GM21526 (cell line): ENCODE data around the gene MUSTN1.

Source experiments
- ATAC-seq: cut with Tn5 transposase; IDR thresholded peaks from one replicate; pipeline ENCODE4 v1.9.1; 2021; ENCODE audit warnings: moderate library complexity; ENCODE audit not compliant: unreplicated experiment, low FRiP score

Gene MUSTN1

DNA sequence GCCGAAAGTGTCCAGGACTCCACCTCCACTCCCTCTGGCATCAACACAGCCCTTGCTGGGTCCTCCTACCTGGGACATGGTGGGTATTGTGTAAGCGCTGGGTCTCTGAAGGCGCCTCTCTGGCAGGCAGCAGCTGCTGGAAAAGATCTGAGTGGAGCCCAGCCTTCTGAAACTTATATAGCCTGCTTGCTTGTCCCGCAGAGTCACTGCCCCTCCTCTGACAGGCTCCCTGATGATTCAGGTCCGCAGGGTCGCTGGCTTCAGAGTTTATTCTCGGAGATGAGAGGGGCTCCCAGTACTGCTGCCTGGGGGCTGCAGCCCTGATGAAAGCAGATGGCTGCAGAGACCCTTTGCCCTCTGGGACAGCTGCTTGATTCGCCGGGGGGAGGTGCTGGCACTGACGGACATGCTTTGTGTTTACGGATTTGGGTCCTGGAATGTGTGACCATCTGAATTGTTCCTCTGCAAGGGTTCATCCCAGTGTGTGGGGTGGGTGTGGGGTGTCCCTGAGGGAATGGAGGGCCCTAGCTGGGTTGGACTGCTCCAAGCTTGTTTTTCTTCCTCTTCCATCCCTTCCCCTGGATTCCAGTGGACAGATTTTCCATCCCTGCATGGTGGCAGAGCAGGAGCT is at the start of gene MUSTN1:
Gene MUSTN1, minus strand, starts transcription at position 149 of the 631 bp plus-strand sequence. Its CDS starts 71 bp downstream, at position 78.
- ATAC-seq = no peak

DNA sequence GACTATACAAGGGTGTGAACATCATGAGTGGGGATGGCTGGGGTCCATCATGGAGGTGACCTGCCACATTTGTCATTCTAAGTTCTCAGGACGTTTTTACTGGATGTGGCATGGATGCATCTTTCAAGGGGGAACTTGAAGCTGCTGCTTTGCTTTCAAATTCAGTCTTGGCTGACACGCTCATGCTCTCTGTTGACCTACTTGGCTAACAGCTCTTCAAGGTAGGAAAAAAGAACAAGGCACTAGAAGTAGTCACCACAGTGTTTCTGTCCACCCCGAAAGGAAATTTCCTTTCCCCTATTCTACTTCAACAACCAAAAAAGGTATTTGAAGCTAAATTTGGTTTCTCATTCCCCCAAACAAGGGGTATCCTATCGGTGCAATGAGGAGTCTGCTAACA is 47.6 kb upstream of the MUSTN1 start:
- no peak for ATAC-seq

DNA sequence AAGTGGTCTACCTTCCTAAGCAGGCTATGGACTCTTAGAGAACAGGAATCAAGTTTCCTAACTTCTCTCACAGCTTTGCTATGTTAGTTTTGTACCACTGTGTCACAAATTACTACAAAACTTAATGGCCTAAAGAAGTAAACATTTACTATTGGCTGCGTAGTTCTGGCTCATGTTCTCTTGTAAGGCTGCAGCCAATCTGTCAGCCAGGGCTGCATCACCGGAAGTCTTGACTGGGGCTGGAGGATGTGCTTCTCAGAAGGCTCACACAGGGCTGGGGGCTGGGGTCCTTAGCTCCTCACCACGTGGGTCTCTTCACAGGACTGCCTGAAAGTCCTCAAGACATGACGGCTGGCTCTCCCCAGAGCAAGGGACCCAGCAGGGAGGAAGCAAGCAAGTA is 47.1 kb upstream of the MUSTN1 start:
- ATAC-seq = no peak

DNA sequence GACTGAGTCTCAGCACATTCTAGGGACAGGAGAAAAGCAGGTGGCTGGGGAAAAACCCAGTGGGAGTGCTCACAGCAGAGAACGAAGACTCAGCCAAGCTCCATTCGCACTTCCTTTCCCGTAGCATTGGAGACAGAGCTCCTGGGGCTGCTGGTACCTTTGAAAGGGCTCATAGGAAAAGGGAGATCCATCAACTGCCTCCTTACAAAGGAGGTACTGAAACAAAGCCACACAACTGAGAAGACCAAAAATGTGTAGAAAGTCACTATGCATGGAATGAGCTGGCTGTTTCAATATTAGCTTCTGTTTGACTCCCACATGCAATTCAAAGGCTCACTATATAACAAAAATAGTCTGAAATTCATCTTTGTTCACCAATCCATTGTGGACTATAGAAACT is 45.7 kb upstream of the MUSTN1 start:
- ATAC-seq = no peak

DNA sequence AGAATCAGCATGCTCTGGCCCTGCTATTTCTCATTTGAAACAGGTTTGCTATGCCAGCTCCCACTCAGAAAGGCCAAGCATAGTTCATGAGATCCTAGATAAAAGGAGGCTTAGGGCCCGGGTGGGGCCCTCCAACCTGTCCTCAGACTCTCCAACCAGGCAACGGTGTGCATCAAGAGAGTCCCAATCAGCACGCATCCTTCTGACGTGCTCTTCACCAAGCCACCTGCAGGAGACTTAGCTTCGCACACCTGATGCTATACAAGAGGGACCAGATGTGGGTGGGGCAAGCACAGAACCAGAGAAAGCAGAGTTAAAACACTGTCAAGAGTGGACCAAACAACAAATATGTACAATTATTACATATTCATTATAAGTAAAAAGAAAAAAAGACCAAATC is 45.2 kb upstream of the MUSTN1 start:
- no peak for ATAC-seq

DNA sequence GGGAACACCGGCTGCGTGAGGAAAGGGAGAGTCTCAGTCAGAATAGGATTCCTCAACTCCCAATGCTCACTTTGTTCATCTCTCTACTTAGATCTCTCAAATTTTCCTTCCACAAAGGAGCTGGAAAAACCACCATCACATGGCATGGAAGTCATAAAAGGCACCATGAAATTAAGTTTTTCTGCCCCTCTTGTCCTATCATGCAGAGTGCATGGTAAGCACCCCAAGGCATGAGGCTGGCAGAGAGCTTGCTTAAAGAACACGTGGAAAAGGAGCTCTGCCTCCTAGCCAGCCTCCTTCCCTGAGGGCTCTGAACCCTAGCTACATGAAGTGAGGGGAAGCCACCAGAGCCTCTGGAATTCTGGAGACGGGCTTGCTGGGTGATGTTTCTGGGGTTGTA is 44.8 kb upstream of the MUSTN1 start:
- no peak for ATAC-seq

DNA sequence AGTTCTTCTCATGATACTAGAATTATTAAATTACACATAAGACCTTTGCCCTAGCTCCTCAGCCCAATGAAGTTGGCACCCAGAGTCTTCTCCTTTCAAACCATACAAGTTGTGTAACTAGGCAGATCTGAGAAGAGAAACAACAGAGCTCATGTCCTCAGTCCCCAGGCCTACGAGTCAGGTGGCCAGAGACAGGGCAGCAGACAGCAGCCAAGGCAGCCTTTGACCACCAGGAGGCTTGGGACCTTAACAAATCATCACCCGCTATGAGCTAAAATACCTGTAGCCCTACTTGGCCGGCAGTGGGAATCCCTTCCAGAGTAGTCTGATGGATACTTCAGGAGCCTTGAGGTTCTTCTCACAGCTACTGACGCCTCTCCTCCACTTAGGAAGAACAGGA is 44.3 kb upstream of the MUSTN1 start:
- ATAC-seq = no peak

DNA sequence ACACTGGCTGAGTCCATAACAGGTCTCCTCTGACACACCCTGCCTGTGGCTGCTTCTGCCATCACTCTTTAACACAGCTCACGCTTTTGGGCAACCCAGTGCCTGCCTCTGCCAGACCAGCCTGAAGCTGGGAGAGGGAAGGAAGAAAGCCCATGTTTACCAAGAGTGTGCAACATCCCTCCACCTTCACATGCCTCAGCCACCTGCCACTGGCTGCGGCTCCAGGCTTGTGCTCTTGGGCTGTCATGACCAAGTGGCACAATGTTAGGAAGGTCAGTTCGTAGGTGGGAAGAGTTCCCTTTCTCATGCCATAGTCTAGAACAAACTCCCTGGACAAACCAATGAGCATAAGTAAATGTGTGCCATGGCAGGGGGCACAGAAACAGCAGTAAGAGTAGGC is 42.3 kb upstream of the MUSTN1 start:
- no peak for ATAC-seq

DNA sequence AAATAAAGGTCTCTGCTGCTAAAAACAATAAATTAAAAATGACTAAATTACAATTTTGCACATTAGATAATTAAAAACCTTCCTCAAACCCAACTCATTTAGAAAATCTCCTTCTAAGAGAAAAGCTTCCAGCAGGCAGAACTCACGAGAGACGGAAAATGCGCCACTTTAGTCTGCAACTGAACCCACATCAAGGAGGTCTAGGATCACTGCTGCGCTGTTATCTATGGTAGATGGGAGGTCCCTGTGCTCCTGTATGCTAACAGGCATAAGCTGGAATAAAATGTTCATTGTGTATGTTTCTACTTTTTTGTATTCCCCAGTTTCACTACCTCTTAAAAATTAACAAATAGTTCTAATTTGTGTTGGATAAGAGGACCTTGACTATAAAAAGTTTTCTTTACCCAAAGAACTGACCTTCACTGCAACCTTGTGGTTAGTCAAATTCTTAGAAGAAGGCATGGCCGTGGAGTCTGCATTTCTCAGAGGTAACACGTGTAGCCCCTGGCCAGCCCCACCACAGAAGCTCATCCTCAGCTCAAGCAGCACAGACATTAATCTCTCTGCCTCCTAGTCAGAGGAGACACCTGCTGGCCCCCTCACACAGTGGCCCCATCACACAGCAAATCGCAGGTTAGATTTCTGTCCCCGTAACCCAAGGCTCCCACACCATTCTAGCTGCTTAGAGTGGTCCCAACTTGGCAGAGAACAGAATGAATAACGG is 40.2 kb upstream of the MUSTN1 start:
- no peak for ATAC-seq

DNA sequence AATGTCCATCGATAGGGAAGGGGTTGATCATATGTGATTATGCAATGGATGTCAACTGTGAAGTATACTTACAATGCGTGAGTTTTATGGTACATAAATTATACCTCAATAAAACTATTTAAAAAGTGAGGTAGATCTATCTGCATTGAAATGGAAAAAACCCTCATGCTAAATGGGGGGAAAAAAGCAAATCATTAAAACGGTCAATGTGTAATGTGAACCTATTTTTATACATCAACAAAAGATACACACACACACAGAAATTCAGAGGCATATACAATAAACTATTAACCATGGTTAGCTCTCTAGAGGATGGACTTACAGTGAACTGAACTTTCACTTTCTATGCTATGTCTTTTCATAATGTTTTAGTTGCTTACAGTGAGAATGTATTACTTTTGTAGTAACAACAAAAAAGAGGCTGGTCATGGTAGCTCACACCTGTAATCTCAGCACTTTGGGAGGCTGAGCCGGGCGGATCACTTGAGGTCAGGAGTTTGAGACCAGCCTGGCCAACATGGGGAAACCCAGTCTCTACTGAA is 39.4 kb upstream of the MUSTN1 start:
- no peak for ATAC-seq

DNA sequence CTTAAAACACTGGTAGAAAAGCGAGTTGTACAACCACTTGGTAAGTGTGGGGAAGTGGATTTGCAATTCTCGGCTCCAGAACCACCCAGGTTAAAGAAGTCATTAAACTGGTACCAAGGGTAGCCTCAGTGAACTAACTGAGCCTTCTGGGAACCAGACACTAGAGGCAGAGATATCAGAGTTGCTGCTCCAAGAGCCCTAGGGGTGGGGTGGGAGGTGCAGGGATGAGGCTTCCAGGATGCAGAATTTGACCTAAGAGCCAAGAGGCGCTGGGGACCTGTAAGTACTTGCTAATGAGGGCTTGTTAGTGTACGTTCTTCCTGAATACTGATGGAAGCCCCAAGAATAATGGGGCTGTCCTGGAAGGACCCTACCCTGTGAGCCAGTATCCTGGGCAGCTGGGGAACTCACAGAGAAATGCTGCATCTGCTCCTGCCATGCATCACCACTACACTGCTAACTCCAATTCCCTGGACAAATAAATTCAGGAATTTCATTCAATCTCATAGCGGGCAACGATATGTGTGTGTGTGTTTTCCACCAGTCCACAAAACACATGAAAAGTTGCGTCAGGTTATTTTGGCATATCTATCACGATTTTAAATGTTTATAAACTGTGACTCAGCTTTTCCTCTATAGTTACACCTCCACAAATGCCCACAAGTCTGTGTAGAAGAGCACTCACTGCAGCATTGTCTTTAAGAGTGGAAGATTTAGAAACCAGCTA is 38.8 kb upstream of the MUSTN1 start:
- ATAC-seq = no peak

DNA sequence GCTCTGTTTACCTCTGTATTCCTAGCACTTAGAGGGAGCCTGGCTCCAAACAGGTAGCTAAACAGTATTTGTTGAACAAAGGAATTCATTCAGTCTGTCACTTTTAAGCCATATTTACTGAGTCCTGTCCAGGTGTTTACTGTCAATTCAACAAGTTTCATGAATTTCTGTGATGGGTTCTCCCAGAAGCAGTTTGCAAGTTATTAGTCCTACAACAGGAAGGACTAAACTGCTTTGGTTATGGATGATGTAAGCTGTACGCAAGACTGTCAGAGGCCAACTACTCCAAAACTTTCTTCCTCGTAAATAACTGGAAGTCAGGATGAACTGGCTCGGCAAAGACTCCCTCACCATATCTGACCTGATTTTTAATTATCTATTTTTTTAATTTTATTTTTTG is 37.4 kb upstream of the MUSTN1 start:
- ATAC-seq = no peak

DNA sequence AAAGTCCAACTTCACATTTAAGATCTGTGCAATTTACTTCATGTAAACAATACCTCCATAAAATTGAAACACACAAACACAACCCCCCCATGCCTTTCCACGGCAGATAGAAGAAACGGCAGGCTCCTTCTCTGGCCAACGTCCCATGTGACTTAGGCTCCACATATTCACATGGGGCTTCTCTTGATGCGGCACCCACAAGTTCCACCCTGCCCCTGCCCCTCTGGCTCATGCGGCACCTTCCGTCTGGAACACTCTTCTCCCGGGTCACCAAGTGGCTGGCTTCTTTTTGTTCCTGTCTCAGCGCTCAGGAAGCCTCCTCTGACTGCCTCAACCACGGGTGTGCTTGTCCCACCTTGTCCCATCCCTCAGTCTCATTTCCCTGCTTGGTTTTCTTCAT is 36.9 kb upstream of the MUSTN1 start:
- no peak for ATAC-seq

DNA sequence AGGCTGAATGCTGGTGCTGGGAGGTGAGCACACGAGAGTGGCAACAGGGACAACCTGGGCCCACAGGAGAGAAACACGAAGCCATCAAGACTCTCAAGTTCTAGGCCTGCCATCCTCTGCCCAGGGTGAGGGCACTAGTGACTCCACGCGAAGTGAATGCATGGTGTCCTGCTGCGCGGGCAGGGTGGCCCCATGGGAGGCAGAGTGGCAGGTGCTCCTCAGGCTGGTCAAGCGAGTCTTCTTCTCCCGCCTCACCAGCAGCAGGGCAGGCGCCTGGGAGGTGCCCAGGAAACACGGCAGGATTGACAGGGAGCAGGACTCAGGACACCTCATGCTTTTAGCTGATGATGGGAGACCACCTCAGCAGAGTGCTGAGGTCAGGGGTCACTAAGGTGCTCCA is 35.7 kb upstream of the MUSTN1 start:
- ATAC-seq = no peak

DNA sequence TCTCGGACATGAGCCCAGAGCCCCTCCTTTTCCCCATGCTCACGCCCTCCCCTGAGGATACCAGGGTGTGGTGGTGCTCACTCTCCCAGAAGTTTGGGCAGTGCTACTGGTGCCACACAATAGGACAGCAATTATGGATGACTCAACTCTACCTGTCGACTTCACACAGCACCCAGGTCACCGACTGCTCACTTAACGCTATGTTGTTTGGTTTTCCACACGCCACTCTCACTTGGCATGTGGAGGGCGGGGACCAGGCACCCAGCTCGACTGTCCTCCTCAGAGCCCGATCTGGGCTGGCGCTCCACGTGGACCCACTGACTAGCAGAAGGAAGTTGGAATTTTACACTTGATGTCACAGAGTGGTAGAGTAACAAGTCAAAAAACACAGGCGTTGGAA is 31.6 kb upstream of the MUSTN1 start:
- no peak for ATAC-seq

DNA sequence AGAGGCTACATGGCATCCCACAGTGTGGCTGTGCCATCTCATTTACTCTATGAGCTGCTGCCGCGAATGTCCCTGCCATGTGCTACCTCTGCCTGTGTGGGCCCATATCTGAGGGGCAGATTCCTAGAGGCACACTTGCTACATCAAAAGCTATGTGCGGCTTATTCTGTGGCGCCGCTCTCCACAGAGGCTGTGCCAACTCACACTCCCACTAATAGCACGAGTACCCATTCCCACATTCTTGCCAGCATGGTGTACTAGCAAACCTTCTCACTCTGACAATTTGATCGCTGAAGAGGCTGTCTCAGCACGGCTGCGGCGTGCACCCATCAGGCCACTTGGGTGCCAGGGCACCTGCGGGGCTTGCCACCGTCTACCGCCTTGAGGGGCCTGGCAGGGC is 31.2 kb upstream of the MUSTN1 start:
- no peak for ATAC-seq

DNA sequence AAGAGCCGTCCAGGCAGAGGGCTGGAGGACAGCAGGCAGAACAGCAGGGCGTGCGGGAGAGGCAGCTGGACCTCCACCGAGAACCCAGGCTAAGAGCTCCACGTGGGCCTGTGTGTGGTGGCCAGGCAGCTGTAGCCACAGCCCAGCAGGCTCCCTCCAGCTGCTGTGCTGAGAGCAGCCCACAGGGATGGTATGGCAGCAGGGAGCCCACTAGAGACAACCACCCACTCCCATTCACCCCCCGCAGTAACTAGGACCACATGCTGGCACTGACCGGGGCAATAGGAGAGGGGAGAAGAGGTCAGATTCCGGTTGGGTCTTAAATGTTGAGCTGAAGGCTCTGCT is 25.6 kb upstream of the MUSTN1 start:
- ATAC-seq = no peak

DNA sequence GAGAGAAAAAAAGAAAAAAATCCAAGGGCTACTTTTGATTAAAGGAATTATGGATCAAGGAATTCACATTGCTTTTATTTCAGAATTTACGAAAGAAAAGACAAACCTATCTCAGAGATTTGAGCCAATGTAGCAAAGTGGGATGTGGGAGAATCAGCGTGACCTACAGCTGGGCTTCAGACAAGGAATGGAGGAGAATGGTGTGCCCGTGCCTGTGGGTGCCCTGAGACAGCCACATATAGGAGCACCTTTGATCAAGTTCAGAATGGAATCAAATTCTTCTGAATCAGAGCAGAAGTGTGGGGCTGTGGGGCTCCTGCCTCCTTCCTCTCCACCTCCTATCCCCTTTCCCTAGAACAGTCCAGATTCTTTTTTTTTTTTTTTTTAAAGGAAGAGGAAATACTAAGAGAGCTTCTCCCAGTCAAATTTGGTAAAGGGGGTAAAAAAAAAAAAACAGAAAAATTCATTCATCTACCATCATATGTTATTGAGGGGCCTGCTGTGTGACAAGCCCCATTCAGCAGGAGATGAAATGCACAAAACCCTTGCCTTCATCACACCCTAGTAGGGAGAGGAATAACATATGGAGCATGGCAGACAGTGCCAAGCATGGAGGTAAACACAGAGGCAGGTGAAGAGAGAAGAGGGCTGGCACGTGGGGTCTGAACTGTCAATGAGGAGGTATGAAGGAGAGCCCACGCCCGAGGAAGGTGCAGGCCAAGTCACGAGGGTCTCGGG is 25.0 kb upstream of the MUSTN1 start:
- no peak for ATAC-seq

DNA sequence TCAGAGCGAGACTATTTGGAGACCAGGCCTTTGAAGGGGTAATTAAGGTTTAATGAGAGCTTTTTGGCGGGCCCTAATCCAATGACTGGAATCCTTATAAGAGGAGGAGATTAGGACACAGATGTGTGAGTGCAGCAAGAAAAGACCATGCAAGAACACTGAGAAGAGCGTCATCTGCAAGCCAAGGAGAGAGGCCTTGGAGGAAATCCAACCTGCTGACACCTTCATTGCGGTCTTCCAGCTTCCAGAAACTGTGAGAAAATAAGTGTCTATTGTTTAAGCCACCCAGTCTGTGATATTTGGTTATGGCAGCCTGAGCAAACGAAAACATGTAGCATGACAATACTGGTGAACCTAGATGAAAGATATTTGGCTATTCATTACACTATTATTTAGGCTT is 23.0 kb upstream of the MUSTN1 start:
- ATAC-seq = no peak

DNA sequence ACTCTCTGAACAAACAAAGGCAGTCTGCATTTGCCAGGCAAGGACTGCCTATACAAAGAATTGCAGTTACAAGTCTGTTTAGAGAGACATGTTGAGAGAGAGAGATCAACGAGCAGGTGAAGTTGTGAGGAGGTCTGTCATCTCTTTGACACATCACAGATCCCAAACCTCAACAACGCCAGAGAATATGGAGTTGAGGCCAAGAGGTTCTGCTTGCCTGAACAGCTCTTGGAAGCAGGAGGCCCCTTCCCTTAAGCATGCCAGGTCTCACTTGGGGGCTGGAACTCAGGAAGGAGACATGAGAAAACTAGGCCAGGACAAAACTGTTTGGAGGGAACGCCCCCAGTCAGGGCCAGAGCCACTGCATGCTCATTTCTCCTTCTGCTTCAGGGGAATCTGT is 22.3 kb upstream of the MUSTN1 start:
- ATAC-seq = no peak

DNA sequence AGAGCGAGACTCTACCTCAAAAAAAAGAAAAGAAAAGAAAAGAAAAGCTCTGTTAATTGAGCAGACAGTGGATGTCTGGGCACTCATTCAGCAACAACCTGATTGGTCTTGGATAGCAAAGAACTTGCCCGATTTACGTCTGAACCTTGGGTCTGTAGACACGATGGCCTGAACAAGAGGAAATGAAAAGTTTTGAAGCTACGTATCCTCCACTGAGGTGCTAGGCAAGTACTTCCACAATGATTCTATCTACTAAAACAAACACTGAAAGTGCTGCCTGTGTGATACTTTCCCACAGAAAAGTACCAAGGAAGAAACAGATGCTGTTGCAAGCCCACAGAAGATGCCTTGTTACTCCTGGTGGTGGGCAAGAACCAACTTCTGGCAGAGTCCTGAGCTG is 21.8 kb upstream of the MUSTN1 start:
- no peak for ATAC-seq
